Measurements from ENCODE around the gene ADAMTS20.

- TF ChIP-seq POLR2A (IDR thresholded peaks at IDR 0.05; ENCODE audit: low read depth, low read length) (no peak), CTCF (IDR thresholded peaks at IDR 0.05; ENCODE audit: extremely low read depth in 1 of 2, insufficient read depth in 1 of 2, low read depth in 1 of 2, low read length in 2 of 2) (peak; percentile 64 to 74), EZH2 (IDR thresholded peaks at IDR 0.05; ENCODE audit: borderline replicate concordance, low read depth, low read length, severe bottlenecking) (no peak), MAX (IDR thresholded peaks at IDR 0.05; ENCODE audit: insufficient read depth, insufficient read length) (no peak), POLR2AphosphoS5 (IDR thresholded peaks at IDR 0.05; ENCODE audit: insufficient read depth, low read depth, low read length) (no peak), GATA2 (IDR thresholded peaks at IDR 0.05; ENCODE audit: insufficient read depth, insufficient read length, low read depth, low read length) (no peak)
These were observed 107.0 kb downstream of the ADAMTS20 start for GRCh38 chr12:43444940-43445564.
